ENCODE data around the gene PROCA1. TPM values are rescaled to one million over a fixed set of nuclear protein-coding genes. Genes with fewer than 3 reads are reported as not detected.

Gene PROCA1
- total RNA-seq, 2 experiments from 2014 or later = 4.5 to 4.6 TPM

- H4K20me1 ChIP-seq (ENCODE audit: insufficient read depth, low read length) = peaks cover 30% of the 10 kb centered on the region
- peak overlapping the region; percentile 95 for H3K27ac ChIP-seq (ENCODE audit: low read depth, low read length, poor library complexity, severe bottlenecking)
- ChIA-PET CTCF (ENCODE audit: unreplicated experiment) (interaction anchor here (0.5 to 3.5 kb wide), 2 partner anchors 20 to 132 kb away, joined by 3 to 18 read pairs; partner anchors contain the start of gene TLCD1), POLR2A (interaction anchor here (1.6 to 1.7 kb wide), 2 partner anchors 19 to 27 kb away, joined by 4 to 12 read pairs; partner anchors contain the start of gene RPL23A)
- H3K9me2 ChIP-seq (ENCODE audit: insufficient read depth, low read length) = no peaks in the 10 kb centered on the region
- no peak for TF ChIP-seq EZH2phosphoT487 (IDR thresholded peaks at IDR 0.05; ENCODE audit: borderline replicate concordance, low read depth, low read length)
- TF ChIP-seq, protein P1, sequence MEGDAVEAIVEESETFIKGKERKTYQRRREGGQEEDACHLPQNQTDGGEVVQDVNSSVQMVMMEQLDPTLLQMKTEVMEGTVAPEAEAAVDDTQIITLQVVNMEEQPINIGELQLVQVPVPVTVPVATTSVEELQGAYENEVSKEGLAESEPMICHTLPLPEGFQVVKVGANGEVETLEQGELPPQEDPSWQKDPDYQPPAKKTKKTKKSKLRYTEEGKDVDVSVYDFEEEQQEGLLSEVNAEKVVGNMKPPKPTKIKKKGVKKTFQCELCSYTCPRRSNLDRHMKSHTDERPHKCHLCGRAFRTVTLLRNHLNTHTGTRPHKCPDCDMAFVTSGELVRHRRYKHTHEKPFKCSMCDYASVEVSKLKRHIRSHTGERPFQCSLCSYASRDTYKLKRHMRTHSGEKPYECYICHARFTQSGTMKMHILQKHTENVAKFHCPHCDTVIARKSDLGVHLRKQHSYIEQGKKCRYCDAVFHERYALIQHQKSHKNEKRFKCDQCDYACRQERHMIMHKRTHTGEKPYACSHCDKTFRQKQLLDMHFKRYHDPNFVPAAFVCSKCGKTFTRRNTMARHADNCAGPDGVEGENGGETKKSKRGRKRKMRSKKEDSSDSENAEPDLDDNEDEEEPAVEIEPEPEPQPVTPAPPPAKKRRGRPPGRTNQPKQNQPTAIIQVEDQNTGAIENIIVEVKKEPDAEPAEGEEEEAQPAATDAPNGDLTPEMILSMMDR (conservative IDR thresholded peaks at IDR 0.05; ENCODE audit: low read length) = no peak
- peak overlapping the region; percentile 98 for H3K4me3 ChIP-seq (ENCODE audit: low read depth, low read length, poor library complexity, severe bottlenecking)
- H3K79me2 ChIP-seq (ENCODE audit: insufficient read depth, low read depth, low read length) = peaks cover 39% of the 10 kb centered on the region
- BruUV-seq (replicated peaks) = no TSS peak
- intact Hi-C loops (cut with micrococcal nuclease; ENCODE audit: unreplicated experiment) = no loop called here
- DNase-seq (ENCODE audit: low spot score) = no peak
- H3K4me2 ChIP-seq (ENCODE audit: low read length) = peak overlapping the region; percentile 96
- peaks cover 55% of the 10 kb centered on the region for H3K4me1 ChIP-seq (ENCODE audit: insufficient read depth, low read length, poor library complexity, severe bottlenecking)
- H3K9me3 ChIP-seq (ENCODE audit: low read length) = no peaks in the 10 kb centered on the region
- no peak overlapping the region for H2AFZ ChIP-seq (ENCODE audit: low read length)
- H3K36me3 ChIP-seq (ENCODE audit: insufficient read depth, low read length) = peaks cover 72% of the 10 kb centered on the region
Measured at GRCh38 chr17:28746611-28747050, 34.9 kb upstream of the PROCA1 start.

- Histone ChIP-seq H4K20me1 (ENCODE audit: insufficient read depth, low read length) (peaks cover 30% of the 10 kb centered on the region), H3K4me1 (ENCODE audit: insufficient read depth, low read length, poor library complexity, severe bottlenecking) (peaks cover 62% of the 10 kb centered on the region)
Measured at GRCh38 chr17:28745786-28746411, 34.2 kb upstream of the PROCA1 start.

More at GRCh38 chr17:28745786-28746411, 34.2 kb upstream of the PROCA1 start:
- Histone ChIP-seq H3K27ac (ENCODE audit: low read depth, low read length, poor library complexity, severe bottlenecking) (peak overlapping the region; percentile 95), H3K9me2 (ENCODE audit: insufficient read depth, low read length) (no peaks in the 10 kb centered on the region), H3K79me2 (ENCODE audit: insufficient read depth, low read depth, low read length) (peaks cover 39% of the 10 kb centered on the region), H3K4me3 (ENCODE audit: low read depth, low read length, poor library complexity, severe bottlenecking) (peak overlapping the region; percentile 98), H2AFZ (ENCODE audit: low read length) (no peak overlapping the region), H3K36me3 (ENCODE audit: insufficient read depth, low read length) (peaks cover 65% of the 10 kb centered on the region), H3K9me3 (ENCODE audit: low read length) (no peaks in the 10 kb centered on the region), H3K4me2 (ENCODE audit: low read length) (peak overlapping the region; percentile 96)
- TF ChIP-seq, protein P1 (conservative IDR thresholded peaks at IDR 0.05; ENCODE audit: low read length) = no peak
- TF ChIP-seq EZH2phosphoT487 (IDR thresholded peaks at IDR 0.05; ENCODE audit: borderline replicate concordance, low read depth, low read length) = no peak
- no peak for DNase-seq (ENCODE audit: low spot score)
- POLR2A ChIA-PET = interaction anchor here (1.6 to 1.8 kb wide), 3 partner anchors 18 to 26 kb away, joined by 4 to 16 read pairs (median 12); partner anchors contain the start of genes NEK8 and RPL23A
- intact Hi-C loops (cut with micrococcal nuclease; ENCODE audit: unreplicated experiment) = no loop called here
- CTCF ChIA-PET (ENCODE audit: unreplicated experiment) = interaction anchor here (0.5 to 3.5 kb wide), 3 partner anchors 10 to 106 kb away, joined by 5 to 18 read pairs (median 6); partner anchors contain the start of gene TLCD1
- no TSS peak for BruUV-seq (replicated peaks)

All from OCI-LY7 (cell line).